Measurements from ENCODE around the gene SMYD5. TPM values are rescaled to one million over a fixed set of nuclear protein-coding genes. Genes with fewer than 3 reads are reported as not detected.

SMYD5 gene
- total RNA-seq, 1 donor from 2014 or later: 18.2 TPM

- Histone ChIP-seq H3K4me1 (peaks cover 76% of the 10 kb centered on the region), H3K4me3 (no peak overlapping the region), H3K36me3 (peaks cover 34% of the 10 kb centered on the region), H3K27me3 (ENCODE audit: low read depth) (no peaks in the 10 kb centered on the region), H3K27ac (replicated peaks) (no peak overlapping the region), H3K9me3 (replicated peaks) (no peaks in the 10 kb centered on the region)
- DNase-seq: no peak
- intact Hi-C loops (cut with micrococcal nuclease): no loop called here
- no peak for TF ChIP-seq CTCF (IDR thresholded peaks at IDR 0.05; ENCODE audit: borderline replicate concordance)
Measured at GRCh38 chr2:73237168-73237567, 23.1 kb downstream of the SMYD5 start.

GRCh38 chr2:73238149-73238548, 24.1 kb downstream of the SMYD5 start:
- H3K36me3 ChIP-seq: peaks cover 43% of the 10 kb centered on the region
- TF ChIP-seq CTCF (IDR thresholded peaks at IDR 0.05; ENCODE audit: borderline replicate concordance): no peak
- no peaks in the 10 kb centered on the region for H3K9me3 ChIP-seq (replicated peaks)
- H3K27me3 ChIP-seq (ENCODE audit: low read depth): no peaks in the 10 kb centered on the region
- peaks cover 68% of the 10 kb centered on the region for H3K4me1 ChIP-seq
- no peak overlapping the region for H3K4me3 ChIP-seq
- no peak for DNase-seq
- no peak overlapping the region for H3K27ac ChIP-seq (replicated peaks)
- intact Hi-C loops (cut with micrococcal nuclease): no loop called here

- Histone ChIP-seq H3K4me1 (peaks cover 69% of the 10 kb centered on the region), H3K27ac (replicated peaks) (no peak overlapping the region), H3K9me3 (replicated peaks) (no peaks in the 10 kb centered on the region), H3K36me3 (peaks cover 51% of the 10 kb centered on the region), H3K27me3 (ENCODE audit: low read depth) (no peaks in the 10 kb centered on the region), H3K4me3 (no peak overlapping the region)
- intact Hi-C loops (cut with micrococcal nuclease): no loop called here
- no peak for TF ChIP-seq CTCF (IDR thresholded peaks at IDR 0.05; ENCODE audit: borderline replicate concordance)
- DNase-seq: no peak
Measured at GRCh38 chr2:73238976-73239375, 24.9 kb downstream of the SMYD5 start.

DNA sequence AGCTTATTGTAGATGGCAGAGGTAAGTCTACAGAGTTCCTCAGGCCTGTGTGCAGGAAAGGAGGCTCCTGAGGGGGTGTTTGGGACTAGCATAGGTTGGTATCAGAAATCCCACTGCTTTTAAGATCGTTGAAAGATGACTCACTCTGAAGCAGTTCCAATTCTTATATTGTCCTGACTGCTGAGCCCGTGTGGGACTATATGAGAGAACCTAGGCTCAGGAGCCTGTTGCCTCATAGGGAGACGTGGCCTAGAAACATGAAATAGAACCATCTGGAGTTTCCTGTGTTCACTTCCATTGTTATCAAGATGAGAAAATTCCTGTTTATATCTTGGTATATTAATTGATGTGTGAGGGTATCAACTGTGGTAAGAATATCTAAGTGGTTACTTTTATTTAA, 25.7 kb downstream of the SMYD5 start:
- no peak for TF ChIP-seq CTCF (IDR thresholded peaks at IDR 0.05; ENCODE audit: borderline replicate concordance)
- intact Hi-C loops (cut with micrococcal nuclease): no loop called here

DNA sequence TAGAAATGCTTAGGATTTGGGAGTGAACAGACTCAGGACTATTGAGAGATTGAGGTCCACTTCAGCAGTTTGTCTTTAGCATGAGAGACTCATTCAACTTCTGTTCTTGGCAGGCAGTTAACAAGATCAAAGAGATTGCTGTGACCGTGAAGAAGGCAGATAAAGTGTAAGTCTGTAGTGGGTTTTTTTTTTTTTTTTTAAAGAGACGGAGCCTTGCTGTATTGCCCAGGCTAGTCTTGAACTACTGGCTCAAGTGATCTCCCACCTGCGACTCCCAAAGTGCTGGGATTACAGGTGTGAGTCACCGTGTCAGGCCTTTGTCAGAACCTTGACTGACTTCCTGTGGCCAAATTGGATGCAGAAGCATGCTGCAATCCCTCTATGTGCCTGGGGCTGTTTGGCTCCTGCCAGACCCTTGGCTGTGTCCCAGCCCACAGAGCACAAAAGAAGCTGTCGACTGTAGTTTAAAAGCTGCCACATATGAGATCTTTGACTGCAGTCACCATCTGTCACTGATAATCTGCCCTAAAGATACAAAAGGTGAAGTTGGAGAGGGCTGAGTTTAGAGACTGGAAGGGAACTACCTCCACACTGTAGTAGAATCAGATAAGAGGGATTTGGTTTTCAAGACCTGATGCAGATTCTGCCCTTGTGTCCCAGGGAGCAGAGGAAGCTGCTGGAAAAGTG, 30.0 kb downstream of the SMYD5 start:
- Histone ChIP-seq H3K36me3 (peaks cover 98% of the 10 kb centered on the region), H3K27ac (replicated peaks) (no peak overlapping the region), H3K4me3 (no peak overlapping the region), H3K4me1 (peaks cover 26% of the 10 kb centered on the region), H3K9me3 (replicated peaks) (no peaks in the 10 kb centered on the region), H3K27me3 (ENCODE audit: low read depth) (no peaks in the 10 kb centered on the region)
- intact Hi-C loops (cut with micrococcal nuclease): no loop called here
- no peak for DNase-seq
- no peak for TF ChIP-seq CTCF (IDR thresholded peaks at IDR 0.05; ENCODE audit: borderline replicate concordance)

More for the DNA sequence above, 25.7 kb downstream of the SMYD5 start:
- H3K4me3 ChIP-seq: no peak overlapping the region
- H3K27ac ChIP-seq (replicated peaks): no peak overlapping the region
- H3K36me3 ChIP-seq: peaks cover 59% of the 10 kb centered on the region
- no peak for DNase-seq
- no peaks in the 10 kb centered on the region for H3K27me3 ChIP-seq (ENCODE audit: low read depth)
- H3K4me1 ChIP-seq: peaks cover 69% of the 10 kb centered on the region
- no peaks in the 10 kb centered on the region for H3K9me3 ChIP-seq (replicated peaks)

All from left ventricle myocardium inferior (tissue), 1 donor.